Loucy (cell line): ENCODE measurements around the gene CRADD.

Source experiments
- H2AFZ ChIP-seq: fragments of 200-600 bp; sonication (generic); 2 replicates; pipeline ENCODE4 v1.6.0; 2016; ENCODE audit warnings: antibody characterized with exemption, mild to moderate bottlenecking, low read length, moderate library complexity
- H3F3A ChIP-seq: fragments of 200-600 bp; 2 replicates; pipeline ENCODE4 v1.6.0; 2016; ENCODE audit warnings: antibody characterized with exemption, low read depth, mild to moderate bottlenecking
- H3K27me3 ChIP-seq: fragments of 200-600 bp; sonication (generic); 2 replicates; pipeline ENCODE4 v1.6.1; 2014; ENCODE audit warnings: low read length, mild to moderate bottlenecking; ENCODE audit not compliant: insufficient read depth, poor library complexity, severe bottlenecking
- H3K36me3 ChIP-seq: fragments of 200-600 bp; sonication (generic); 2 replicates; pipeline ENCODE4 v1.6.1; 2016; ENCODE audit warnings: low read length; ENCODE audit not compliant: insufficient read depth
- H3K4me1 ChIP-seq: fragments of 200-600 bp; sonication (generic); 2 replicates; pipeline ENCODE4 v1.5.1; 2014; ENCODE audit warnings: low read length, mild to moderate bottlenecking; ENCODE audit not compliant: insufficient read depth, poor library complexity, severe bottlenecking
- H3K4me2 ChIP-seq: fragments of 200-600 bp; sonication (generic); 2 replicates; pipeline ENCODE4 v1.6.0; 2014; ENCODE audit warnings: antibody characterized with exemption, low read length, low read depth, mild to moderate bottlenecking; ENCODE audit not compliant: poor library complexity, severe bottlenecking
- H3K4me3 ChIP-seq: fragments of 200-600 bp; sonication (generic); 2 replicates; pipeline ENCODE4 v1.5.1; 2014; ENCODE audit warnings: low read length, mild to moderate bottlenecking, mixed read lengths; ENCODE audit not compliant: poor library complexity, severe bottlenecking
- H3K79me2 ChIP-seq: fragments of 200-600 bp; sonication (generic); 2 replicates; pipeline ENCODE4 v1.6.1; 2014; ENCODE audit warnings: low read length; ENCODE audit not compliant: insufficient read depth
- H3K9ac ChIP-seq: fragments of 200-600 bp; sonication (generic); 2 replicates; pipeline ENCODE4 v1.6.0; 2014; ENCODE audit warnings: mild to moderate bottlenecking, low read depth, low read length, moderate library complexity; ENCODE audit not compliant: poor library complexity, severe bottlenecking
- H3K9me2 ChIP-seq: fragments of 200-600 bp; sonication (generic); replicated peaks from 2 replicates; pipeline ENCODE4 v1.6.1; 2016; ENCODE audit warnings: low read depth, low read length, mixed read lengths
- H3K9me3 ChIP-seq: fragments of 200-600 bp; sonication (generic); 2 replicates; pipeline ENCODE4 v1.6.1; 2014; ENCODE audit warnings: mild to moderate bottlenecking, antibody characterized with exemption, low read length, low read depth; ENCODE audit not compliant: insufficient read depth
- H4K20me1 ChIP-seq: fragments of 200-600 bp; sonication (generic); 2 replicates; pipeline ENCODE4 v1.6.0; 2014; ENCODE audit warnings: antibody characterized with exemption, low read length, mild to moderate bottlenecking; ENCODE audit not compliant: insufficient read depth, poor library complexity, severe bottlenecking
- CTCF ChIP-seq: fragments of 200-600 bp; sonication (generic); conservative IDR thresholded peaks from 2 replicates; pipeline ENCODE4 v1.5.1; 2014; ENCODE audit warnings: mild to moderate bottlenecking, antibody characterized with exemption, low read length
- EZH2phosphoT487 ChIP-seq: fragments of 200-600 bp; IDR thresholded peaks from 2 replicates; pipeline ENCODE4 v1.6.1; 2018; ENCODE audit warnings: antibody characterized with exemption, mild to moderate bottlenecking, moderate library complexity, borderline replicate concordance

CRADD gene

GRCh38 chr12:93877446-93877845, 200.3 kb downstream of the CRADD start:
- no peak overlapping the region for H3K4me2 ChIP-seq
- H3K9me3 ChIP-seq, result peaks cover 17% of the 10 kb centered on the region
- peaks cover 11% of the 10 kb centered on the region for H3K4me1 ChIP-seq
- H3K79me2 ChIP-seq, result no peaks in the 10 kb centered on the region
- H3K9me2 ChIP-seq, result no peaks in the 10 kb centered on the region
- H3K4me3 ChIP-seq, result no peak overlapping the region
- H4K20me1 ChIP-seq, result no peaks in the 10 kb centered on the region
- TF ChIP-seq CTCF, result no peak
- no peak for TF ChIP-seq EZH2phosphoT487
- no peaks in the 10 kb centered on the region for H3F3A ChIP-seq
- H2AFZ ChIP-seq, result no peak overlapping the region
- no peaks in the 10 kb centered on the region for H3K36me3 ChIP-seq
- H3K9ac ChIP-seq, result no peak overlapping the region
- no peaks in the 10 kb centered on the region for H3K27me3 ChIP-seq

- Histone ChIP-seq H3K4me3 (no peak overlapping the region), H3K9me2 (no peaks in the 10 kb centered on the region), H3K4me2 (no peak overlapping the region), H3K4me1 (peaks cover 11% of the 10 kb centered on the region), H3K9ac (no peak overlapping the region), H3K36me3 (no peaks in the 10 kb centered on the region), H4K20me1 (no peaks in the 10 kb centered on the region), H2AFZ (no peak overlapping the region), H3K9me3 (peaks cover 15% of the 10 kb centered on the region), H3K27me3 (no peaks in the 10 kb centered on the region), H3K79me2 (no peaks in the 10 kb centered on the region), H3F3A (no peaks in the 10 kb centered on the region)
- TF ChIP-seq EZH2phosphoT487 (no peak), CTCF (no peak)
Observed at GRCh38 chr12:93879476-93880421, 202.6 kb downstream of the CRADD start.

GRCh38 chr12:93880853-93881522, 203.8 kb downstream of the CRADD start:
- no peaks in the 10 kb centered on the region for H3K79me2 ChIP-seq
- no peak for TF ChIP-seq CTCF
- TF ChIP-seq EZH2phosphoT487, result no peak
- no peaks in the 10 kb centered on the region for H3K9me2 ChIP-seq
- no peaks in the 10 kb centered on the region for H3K27me3 ChIP-seq
- no peak overlapping the region for H3K4me2 ChIP-seq
- H3K4me1 ChIP-seq, result peaks cover 11% of the 10 kb centered on the region
- peaks cover 10% of the 10 kb centered on the region for H3K9me3 ChIP-seq
- no peak overlapping the region for H3K4me3 ChIP-seq
- no peaks in the 10 kb centered on the region for H3K36me3 ChIP-seq
- no peaks in the 10 kb centered on the region for H4K20me1 ChIP-seq
- H3K9ac ChIP-seq, result no peak overlapping the region
- no peaks in the 10 kb centered on the region for H3F3A ChIP-seq
- H2AFZ ChIP-seq, result no peak overlapping the region
